Neutrophil (primary cell): ENCODE measurements around the gene PTMS.

Experiments used
- H3K27ac ChIP-seq: fragments of 200-600 bp; sonication (generic); 2 replicates; pipeline ENCODE4 v1.5.1; 2016; ENCODE audit warnings: mild to moderate bottlenecking, moderate library complexity
- H3K27me3 ChIP-seq: fragments of 200-600 bp; sonication (generic); 2 replicates; pipeline ENCODE4 v1.6.0; 2016; ENCODE audit warnings: mild to moderate bottlenecking
- H3K36me3 ChIP-seq: fragments of 200-600 bp; sonication (generic); 2 replicates; pipeline ENCODE4 v1.5.1; 2017
- H3K4me1 ChIP-seq, 2 experiments: fragments of 200-600 bp in 1 of 2; sonication (generic) in 1 of 2; 1 replicate in 1 of 2; 2 replicates in 1 of 2; pipeline versions ENCODE4 v1.5.1 to v1.6.1; 2013 to 2016; ENCODE audit warnings: low read depth in 1 of 2, low read length in 1 of 2, mild to moderate bottlenecking in 1 of 2, moderate library complexity in 1 of 2; ENCODE audit not compliant: control insufficient read depth in 1 of 2, insufficient read depth in 1 of 2
- H3K4me3 ChIP-seq, 2 experiments: fragments of 200-600 bp in 1 of 2; sonication (generic) in 1 of 2; 1 replicate in 1 of 2; 2 replicates in 1 of 2; pipeline ENCODE4 v1.5.1; 2013 to 2016; ENCODE audit warnings: low read depth in 1 of 2, low read length in 1 of 2, mild to moderate bottlenecking in 1 of 2, moderate library complexity in 1 of 2
- H3K9me3 ChIP-seq: fragments of 200-600 bp; sonication (generic); 2 replicates; pipeline ENCODE4 v1.5.1; 2016
- CTCF ChIP-seq: fragments of 200-600 bp; sonication (generic); IDR thresholded peaks from 2 replicates; pipeline ENCODE4 v1.5.1; 2016; ENCODE audit warnings: antibody characterized with exemption

PTMS gene

GRCh38 chr12:6817662-6818157 is 51.5 kb downstream of the PTMS start:
- no peaks in the 10 kb centered on the region for H3K36me3 ChIP-seq

GRCh38 chr12:6818222-6818621 is 52.1 kb downstream of the PTMS start:
- TF ChIP-seq CTCF: no peak
- no peaks in the 10 kb centered on the region for H3K9me3 ChIP-seq
- no peaks in the 10 kb centered on the region for H3K36me3 ChIP-seq
- H3K27me3 ChIP-seq: peaks cover 22% of the 10 kb centered on the region
- no peak overlapping the region for H3K27ac ChIP-seq
- peaks cover 25 to 27% of the 10 kb centered on the region in 2 experiments for H3K4me1 ChIP-seq
- H3K4me3 ChIP-seq: no peak overlapping the region

More at GRCh38 chr12:6817662-6818157, 51.5 kb downstream of the PTMS start:
- Histone ChIP-seq H3K27ac (no peak overlapping the region), H3K9me3 (no peaks in the 10 kb centered on the region), H3K27me3 (peaks cover 17% of the 10 kb centered on the region), H3K4me3 (no peak overlapping the region), H3K4me1 (peaks cover 25 to 27% of the 10 kb centered on the region in 2 experiments)
- TF ChIP-seq CTCF: no peak

- H3K9me3 ChIP-seq: no peaks in the 10 kb centered on the region
- no peak overlapping the region for H3K4me3 ChIP-seq
- no peak overlapping the region for H3K27ac ChIP-seq
- peaks cover 27% of the 10 kb centered on the region for H3K27me3 ChIP-seq
- H3K36me3 ChIP-seq: no peaks in the 10 kb centered on the region
- peaks cover 25 to 27% of the 10 kb centered on the region in 2 experiments for H3K4me1 ChIP-seq
- TF ChIP-seq CTCF: no peak
These were observed 52.5 kb downstream of the PTMS start for GRCh38 chr12:6818645-6819044.

GRCh38 chr12:6819106-6820030 is 53.2 kb downstream of the PTMS start:
- H3K27ac ChIP-seq: no peak overlapping the region
- no peaks in the 10 kb centered on the region for H3K9me3 ChIP-seq
- H3K27me3 ChIP-seq: peaks cover 31% of the 10 kb centered on the region
- no peak overlapping the region for H3K4me3 ChIP-seq
- TF ChIP-seq CTCF: no peak
- H3K4me1 ChIP-seq: peaks cover 25 to 27% of the 10 kb centered on the region in 2 experiments
- H3K36me3 ChIP-seq: no peaks in the 10 kb centered on the region

GRCh38 chr12:6820166-6820565 is 54.0 kb downstream of the PTMS start:
- peaks cover 25 to 27% of the 10 kb centered on the region in 2 experiments for H3K4me1 ChIP-seq
- H3K36me3 ChIP-seq: no peaks in the 10 kb centered on the region
- H3K4me3 ChIP-seq: no peak overlapping the region
- H3K9me3 ChIP-seq: no peaks in the 10 kb centered on the region
- H3K27ac ChIP-seq: no peak overlapping the region
- no peak for TF ChIP-seq CTCF
- peaks cover 37% of the 10 kb centered on the region for H3K27me3 ChIP-seq
